Hematopoietic multipotent progenitor cell treated with erythropoietin and hydrocortisone succinate and interleukin-3 and kit ligand, for 8 days (in vitro differentiated cells): ENCODE measurements around the gene SKI.
"Not testable (repeated sequence)": the region's sequence is repeated elsewhere in the genome, so short reads cannot be mapped to it uniquely, and the experiment has no call there.

Experiments
- DNase-seq: peaks from one replicate; pipeline ENCODE4 v3.0.0-alpha.2; 2015

The SKI gene

DNA sequence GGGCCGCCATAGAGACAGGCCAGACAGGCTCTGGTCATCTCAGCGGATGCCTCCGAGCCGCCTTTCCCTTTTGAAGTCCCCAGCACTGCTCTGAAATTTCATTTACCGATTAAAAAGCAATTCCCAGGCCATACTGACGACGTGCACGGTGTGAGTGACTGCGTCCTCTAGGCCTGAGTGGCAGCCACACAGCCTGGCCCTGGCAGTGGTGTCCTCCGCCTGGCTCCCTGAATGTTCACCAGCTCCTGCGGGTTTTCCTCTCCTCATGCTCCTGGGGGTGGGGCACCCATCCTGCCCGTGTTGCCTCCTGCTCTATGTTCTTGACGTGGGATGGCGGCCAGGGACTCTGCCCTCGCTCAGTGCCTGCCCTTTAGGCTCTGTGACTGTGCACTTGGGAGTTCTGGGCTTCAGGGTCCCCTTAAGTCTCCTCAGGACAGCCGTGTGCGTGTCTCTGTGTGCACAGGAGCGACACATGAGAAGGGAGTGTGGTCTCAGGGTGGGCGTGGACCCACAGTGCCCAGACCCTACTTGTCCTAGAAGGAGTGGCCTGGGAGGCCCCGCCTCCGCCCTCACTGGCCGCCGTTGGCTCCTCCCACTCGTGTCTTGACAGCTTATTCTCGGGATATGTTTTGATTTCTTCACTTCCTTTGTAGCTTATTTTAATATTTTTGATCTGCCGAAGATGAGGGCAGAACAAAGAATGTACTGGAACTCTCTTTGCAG lies 3.6 kb downstream of the SKI start:
- DNase-seq: peak; percentile 53

DNA sequence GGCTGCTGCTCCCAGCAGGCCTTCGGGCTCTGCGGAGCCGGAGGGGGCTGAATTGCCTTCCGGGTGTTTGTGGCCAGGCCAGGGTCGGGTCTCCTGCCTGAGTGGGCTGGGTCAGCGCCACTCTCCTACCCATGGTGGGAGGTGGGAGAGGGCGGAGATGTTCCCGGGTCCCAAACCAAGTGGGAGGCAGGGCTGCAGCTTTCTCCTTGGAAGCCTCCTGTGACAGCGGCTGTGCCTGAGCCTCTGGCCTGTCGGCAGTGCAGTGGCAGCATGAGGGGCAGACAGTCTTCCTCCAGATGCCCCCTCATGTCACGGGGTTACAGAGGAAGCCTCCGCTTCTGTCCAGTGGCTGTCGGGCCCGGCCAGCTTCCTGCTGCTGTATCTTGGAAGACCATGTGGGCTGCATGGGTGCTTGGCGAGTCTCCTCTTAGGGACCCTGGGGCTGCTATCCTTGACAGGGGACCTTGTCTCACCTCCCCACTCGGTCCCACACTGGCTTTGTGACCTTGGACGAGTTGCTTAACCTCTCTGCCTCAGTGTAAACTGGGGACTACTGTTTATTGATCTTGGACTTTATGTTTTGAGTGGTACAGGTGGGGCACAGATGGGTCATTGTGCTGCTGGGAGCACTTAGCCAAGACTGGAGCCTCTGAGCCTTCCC lies 4.3 kb downstream of the SKI start:
- no peak for DNase-seq

GRCh38 chr1:2232916-2233438 lies 4.9 kb downstream of the SKI start:
- peak; percentile 84 for DNase-seq

GRCh38 chr1:2233468-2233867 lies 5.3 kb downstream of the SKI start:
- DNase-seq: no peak

- peak; percentile 81 for DNase-seq
Observed at GRCh38 chr1:2233997-2234761, 6.1 kb downstream of the SKI start.

DNA sequence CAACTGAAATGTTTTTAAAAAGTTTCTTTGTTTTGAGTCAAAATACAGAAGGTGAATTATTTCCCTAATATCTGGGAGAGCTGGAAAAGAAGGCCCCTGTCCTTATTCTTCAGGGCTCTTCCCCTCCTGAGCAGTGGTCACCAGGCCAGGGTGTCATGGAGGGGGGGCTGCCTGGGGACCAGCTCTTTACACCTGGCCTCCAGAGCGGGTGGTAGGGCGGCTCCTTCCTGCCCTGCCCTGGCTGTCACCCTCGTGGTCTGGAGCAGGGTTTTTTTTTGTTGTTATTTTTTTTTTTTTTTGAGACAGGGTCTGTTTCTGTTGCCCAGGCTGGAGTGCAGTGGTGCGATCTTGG lies 6.6 kb downstream of the SKI start:
- no peak for DNase-seq

DNA sequence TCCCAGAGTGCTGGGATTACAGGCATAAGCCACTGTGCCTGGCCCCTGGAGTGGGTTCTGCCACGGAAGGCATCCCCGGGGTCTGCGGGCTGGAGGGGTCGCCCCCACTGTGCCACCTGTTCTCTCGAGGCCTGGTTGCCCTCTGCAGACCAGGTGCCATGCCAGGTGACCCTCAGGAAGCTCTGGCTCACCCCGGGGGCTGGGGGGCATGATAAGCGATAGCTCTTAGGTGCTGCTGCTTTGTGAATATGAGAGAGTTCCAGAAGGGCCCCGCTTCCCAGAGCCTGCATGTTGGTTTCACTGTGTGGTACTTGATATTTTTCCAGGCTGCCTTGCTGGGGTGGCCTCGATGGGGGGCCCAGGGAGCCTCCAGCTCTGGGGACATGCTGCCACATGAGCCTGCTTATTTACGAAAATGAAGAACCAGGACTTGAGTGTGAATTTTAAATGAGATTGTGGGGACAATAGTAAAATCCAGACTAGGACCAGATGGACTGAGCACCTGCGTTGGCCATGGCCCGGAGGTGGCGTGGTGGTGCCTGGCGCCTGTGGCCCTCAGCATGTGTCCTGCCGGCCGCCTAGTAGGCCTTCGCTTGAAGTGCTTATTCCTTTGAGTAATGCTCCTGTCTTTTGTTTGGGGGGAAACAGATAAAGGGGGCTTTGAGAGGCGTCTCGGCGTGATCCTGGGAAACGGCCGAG lies 7.3 kb downstream of the SKI start:
- DNase-seq: no peak

DNA sequence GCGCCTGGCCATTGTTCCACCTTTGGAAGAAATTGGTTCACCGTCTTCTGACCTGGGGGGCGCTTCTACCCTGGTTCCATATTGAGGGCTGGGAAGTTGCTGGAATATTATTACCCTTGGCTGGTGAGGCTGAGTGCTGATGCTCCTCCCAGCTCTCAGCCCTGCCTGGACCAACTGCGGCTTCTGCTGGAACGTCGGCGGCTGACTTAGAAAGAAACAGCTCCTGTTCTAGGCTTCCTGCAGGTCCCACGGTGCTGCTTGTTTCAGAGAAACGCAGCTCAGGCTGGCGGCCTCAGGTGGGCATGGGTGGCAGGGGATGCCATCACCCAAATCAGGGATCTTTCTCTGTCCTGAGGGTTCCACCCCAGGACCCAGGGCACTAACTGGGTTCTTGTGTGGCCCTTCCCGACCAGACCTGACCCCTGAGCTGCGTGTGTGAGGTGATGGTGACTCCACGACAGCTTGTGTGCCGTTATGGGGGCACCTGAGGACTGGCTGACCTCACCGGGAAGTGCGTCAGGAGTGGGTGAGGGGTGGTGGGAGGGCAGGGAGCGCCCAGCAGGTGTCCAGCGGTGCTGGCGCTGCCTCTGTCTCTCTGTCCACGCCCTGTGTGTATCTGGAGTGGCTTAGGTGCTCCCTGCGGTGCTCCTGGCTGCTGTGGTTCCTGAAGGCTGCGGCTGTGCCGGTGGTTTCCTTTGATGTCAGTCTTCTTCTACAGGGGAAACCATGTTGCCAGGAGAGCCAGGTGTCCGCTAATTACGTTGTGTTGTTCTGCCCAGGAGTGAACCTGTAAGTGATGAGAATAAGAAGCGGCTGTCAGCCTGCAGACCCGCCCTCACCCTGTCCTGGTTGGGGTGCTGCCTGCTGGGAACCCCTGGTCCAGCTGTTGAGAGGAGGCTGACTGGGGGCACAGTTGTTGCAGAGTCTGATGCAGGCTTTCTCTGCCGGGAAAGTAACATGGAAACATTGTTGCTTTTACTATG lies 8.9 kb downstream of the SKI start:
- no peak for DNase-seq

GRCh38 chr1:2237773-2238172 lies 9.7 kb downstream of the SKI start:
- no peak for DNase-seq

- no peak for DNase-seq
Observed at GRCh38 chr1:2238361-2239012, 10.4 kb downstream of the SKI start.

DNA sequence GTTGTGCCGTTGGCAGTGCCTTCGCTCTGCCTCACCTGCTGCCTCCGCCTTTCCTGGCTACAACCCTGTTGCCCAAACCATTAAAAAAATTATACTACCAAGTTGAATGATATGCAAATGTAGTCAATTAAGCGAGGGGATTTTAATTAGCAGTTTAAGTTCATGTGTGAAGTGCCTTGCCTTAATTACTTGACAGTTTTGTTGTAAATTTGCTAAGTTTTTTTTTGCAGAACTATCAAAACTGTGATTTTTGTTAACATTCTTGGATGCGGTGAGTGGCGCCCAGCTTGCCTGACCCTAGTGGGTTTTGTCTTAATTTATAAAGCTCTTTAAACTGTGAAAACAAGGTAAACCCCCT lies 10.9 kb downstream of the SKI start:
- DNase-seq: no peak

- DNase-seq: no peak
Observed at GRCh38 chr1:2239384-2239985, 11.4 kb downstream of the SKI start.

DNA sequence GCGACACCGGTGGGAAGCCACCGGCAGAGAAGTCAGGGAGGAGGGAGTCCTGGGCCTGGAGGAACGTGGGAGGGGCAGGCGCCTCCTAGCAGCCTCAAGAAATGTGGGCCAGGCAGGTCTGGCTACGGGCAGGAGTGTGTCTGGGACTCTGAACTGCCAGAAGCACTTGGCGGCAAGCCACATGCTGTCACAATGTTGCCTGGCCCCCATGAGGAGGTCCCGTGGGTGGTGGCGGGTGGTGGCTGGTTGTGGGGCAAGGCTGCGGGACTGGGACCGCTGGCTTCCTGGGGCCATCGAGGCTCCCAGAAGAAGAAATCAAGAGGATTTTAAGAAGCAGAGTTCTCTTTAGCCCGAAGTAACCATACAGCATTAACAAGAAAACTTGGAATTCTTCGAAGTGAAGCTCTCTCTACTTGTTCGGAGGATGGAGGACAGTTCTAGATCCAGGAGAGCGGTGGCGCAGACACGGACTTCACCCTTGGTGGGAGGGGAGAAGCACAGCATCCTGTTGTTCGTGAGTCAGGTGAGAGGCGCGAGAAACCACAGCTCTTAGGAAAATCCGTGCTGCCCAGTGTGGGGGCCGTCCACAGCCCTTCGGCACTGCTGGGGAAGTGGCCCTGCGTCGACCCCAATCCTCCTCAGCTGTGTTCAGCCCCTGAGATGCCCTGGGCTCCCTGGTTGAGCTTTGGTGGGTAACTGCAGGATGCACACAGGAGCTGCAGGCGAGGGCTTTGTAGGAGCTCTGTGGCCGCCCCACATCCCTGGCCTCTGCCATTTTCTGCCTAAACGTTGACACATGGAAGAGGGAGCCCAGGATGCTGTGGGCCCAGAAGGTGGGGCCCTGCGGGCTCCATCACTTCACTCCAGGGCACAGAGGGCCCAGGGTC lies 12.4 kb downstream of the SKI start:
- DNase-seq: peak; percentile 76

DNA sequence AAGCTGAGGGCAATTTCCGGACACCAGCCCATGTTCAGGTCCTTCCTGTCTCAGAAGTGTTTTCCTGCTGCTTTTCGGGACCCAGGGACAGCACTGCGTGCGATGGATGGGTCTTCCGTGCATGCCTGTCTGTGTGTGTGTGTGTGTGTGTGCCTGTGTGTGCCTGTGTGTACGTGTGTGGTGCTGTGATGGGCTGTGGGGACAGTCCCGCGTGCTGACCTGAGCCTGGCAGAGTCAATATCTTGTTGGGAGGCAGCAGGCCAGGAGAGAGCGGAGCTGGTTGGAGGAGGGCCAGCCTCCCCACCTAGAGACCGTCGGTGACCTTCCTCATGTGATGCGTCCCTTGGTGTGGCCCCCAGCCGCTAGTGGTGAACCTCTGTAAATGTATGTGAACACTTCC lies 13.7 kb downstream of the SKI start:
- no peak for DNase-seq

GRCh38 chr1:2242814-2243725 lies 15.0 kb downstream of the SKI start:
- no peak for DNase-seq

DNA sequence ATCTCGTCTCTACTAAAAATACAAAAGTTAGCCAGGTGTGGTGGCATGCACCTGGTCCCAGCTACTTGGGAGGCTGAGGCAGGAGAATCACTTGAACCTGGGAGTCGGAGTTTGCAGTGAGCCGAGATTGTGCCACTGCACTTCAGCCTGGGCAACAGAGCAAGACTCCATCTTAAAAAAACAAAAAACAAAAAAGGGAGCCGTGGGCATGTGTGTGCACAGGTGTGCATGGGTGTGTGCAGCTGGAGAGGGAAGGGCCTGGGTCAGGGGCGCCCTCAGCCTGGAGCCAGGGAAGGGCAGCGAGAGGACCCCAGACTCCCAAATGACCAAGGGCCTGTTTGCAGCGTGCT lies 18.9 kb downstream of the SKI start:
- not testable (repeated sequence) for DNase-seq

DNA sequence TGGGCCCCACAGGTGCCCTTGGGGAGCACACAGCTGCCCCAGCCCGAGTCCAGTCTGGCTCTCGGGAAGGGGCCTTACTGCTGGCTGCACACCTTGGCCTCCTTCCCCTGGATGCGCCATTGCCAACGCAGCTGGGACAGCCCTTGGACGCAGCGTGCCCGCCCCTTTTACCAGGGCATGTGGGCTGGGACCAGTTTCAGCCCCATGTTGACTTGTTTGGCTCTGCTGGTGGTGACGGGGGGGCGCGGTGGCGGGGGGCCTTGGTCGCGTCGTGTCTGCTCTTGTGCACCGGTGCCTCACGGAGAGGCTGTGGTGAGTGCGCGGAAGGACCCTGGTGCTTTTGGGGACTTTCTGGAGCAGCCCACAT lies 19.6 kb downstream of the SKI start:
- no peak for DNase-seq

DNA sequence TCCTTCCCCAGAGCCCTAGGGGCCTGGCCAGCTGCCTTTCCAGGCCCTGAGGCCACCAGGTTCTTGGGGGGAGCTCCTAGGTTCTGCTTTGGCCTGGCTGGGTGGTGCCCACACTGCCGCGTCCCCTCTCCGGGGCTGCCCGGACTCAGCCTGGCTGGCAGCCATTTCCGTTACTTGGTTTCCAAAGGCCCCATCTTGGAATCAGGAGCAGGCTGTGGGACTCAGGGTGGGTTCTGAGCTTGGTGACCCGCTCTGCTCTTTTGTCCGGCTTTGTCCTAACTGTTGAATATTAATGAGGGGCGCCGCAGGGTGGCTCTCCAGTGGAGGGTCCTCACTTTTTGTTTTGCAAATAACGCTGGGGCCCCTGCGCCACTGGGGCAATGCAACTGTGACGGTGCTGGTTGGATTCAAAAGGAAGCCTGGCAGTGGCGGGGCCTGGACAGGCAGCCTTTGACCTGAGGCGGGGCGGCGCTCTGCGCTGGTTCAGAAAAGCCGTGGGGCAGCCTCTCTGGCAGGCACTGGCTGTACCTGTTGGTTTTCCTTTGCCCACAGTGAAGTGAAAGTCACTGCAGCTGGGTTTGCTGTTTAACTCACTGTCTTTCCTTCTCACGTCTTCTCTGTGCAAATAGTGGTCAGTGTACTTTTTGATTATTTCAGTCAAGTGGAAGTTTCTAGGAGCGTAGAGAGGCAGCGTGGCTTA lies 20.2 kb downstream of the SKI start:
- no peak for DNase-seq
